22Rv1 (cell line): ENCODE measurements around the gene TBC1D1.

Experiments used
- ZFX ChIP-seq: fragments of 450-650 bp; IDR thresholded peaks from 2 replicates; pipeline ENCODE4 v1.6.1; 2017; ENCODE audit warnings: antibody characterized with exemption, borderline replicate concordance
- TF ChIP-seq, protein P1 (sequence below): fragments of 450-650 bp; IDR thresholded peaks from 2 replicates; pipeline ENCODE4 v1.5.1; 2017; ENCODE audit warnings: mild to moderate bottlenecking

DNA sequence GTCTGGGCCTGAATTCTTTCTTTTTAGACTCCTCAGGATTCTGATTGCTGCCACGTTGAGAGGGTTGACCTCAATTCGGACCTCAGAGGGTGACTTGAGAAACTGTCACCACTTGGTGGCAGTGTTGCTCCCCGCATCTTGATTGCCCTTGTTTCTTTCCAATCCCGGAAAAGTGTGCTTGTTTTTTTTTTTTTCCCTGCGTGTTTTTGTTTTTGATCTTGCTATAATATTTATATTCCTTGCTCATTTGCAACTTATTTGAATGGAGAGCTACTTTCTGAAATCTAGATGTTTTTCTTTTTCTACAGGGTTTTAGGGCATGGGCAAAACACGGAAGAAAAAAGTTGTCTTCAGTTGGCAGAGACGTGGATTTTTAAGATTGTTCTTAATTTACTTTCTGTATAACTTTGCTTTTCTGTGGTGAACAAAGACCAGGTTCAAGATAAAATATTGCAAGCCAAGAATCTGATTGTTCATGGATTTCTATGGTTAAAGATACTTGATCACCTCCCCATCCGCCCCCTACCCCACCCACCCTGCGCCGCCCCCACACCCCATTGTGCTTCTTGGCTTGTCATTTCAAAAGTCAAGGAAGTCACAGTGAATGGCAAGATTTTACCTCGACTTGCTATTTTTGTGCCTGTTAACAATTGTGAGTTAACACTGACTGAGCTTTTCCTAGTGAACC, 171.3 kb downstream of the TBC1D1 start:
- TF ChIP-seq, protein P1, sequence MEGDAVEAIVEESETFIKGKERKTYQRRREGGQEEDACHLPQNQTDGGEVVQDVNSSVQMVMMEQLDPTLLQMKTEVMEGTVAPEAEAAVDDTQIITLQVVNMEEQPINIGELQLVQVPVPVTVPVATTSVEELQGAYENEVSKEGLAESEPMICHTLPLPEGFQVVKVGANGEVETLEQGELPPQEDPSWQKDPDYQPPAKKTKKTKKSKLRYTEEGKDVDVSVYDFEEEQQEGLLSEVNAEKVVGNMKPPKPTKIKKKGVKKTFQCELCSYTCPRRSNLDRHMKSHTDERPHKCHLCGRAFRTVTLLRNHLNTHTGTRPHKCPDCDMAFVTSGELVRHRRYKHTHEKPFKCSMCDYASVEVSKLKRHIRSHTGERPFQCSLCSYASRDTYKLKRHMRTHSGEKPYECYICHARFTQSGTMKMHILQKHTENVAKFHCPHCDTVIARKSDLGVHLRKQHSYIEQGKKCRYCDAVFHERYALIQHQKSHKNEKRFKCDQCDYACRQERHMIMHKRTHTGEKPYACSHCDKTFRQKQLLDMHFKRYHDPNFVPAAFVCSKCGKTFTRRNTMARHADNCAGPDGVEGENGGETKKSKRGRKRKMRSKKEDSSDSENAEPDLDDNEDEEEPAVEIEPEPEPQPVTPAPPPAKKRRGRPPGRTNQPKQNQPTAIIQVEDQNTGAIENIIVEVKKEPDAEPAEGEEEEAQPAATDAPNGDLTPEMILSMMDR, result peak; percentile 92
- no peak for TF ChIP-seq ZFX
